Gastrocnemius medialis (tissue), 4 donors: Measurements from ENCODE around the gene CMTM3. TPM values are rescaled to one million over a fixed set of nuclear protein-coding genes. Genes with fewer than 3 reads are reported as not detected.
"Not testable (repeated sequence)": the region's sequence is repeated elsewhere in the genome, so short reads cannot be mapped to it uniquely, and the experiment has no call there.

Source experiments
- ATAC-seq, 2 donors: fragments of 150-250 bp; one replicate each; pipeline ENCODE4 v1.9.1; 2016
- DNase-seq, 2 donors: peaks; one replicate each; pipeline ENCODE4 v3.0.0-alpha.2; 2019
- H3K27ac ChIP-seq, 4 donors: fragments of 200-600 bp; sonication (generic); 1 replicate in 1 of 4; 2 replicates in 3 of 4; pipeline ENCODE4 v1.5.1; 2016 to 2018; ENCODE audit warnings: mild to moderate bottlenecking in 2 of 4, moderate library complexity in 1 of 4
- H3K27me3 ChIP-seq, 3 donors: fragments of 200-600 bp; sonication (generic) in 2 of 3; 1 replicate in 1 of 3; 2 replicates in 2 of 3; pipeline versions ENCODE4 v1.5.1 to v1.6.0; 2016 to 2019; ENCODE audit warnings: mild to moderate bottlenecking in 1 of 3, moderate library complexity in 1 of 3
- H3K36me3 ChIP-seq, 2 donors: fragments of 200-600 bp; sonication (generic) in 1 of 2; one replicate each; pipeline ENCODE4 v1.5.1; 2017 to 2018
- H3K4me1 ChIP-seq, 2 donors: fragments of 200-600 bp; sonication (generic) in 1 of 2; one replicate each; pipeline ENCODE4 v1.5.1; 2016 to 2017; ENCODE audit warnings: mild to moderate bottlenecking in 2 of 2
- H3K4me3 ChIP-seq, 4 donors: fragments of 200-600 bp; sonication (generic) in 3 of 4; 1 replicate in 1 of 4; 2 replicates in 3 of 4; pipeline ENCODE4 v1.5.1; 2016 to 2019; ENCODE audit warnings: mild to moderate bottlenecking in 2 of 4
- H3K9me3 ChIP-seq, 3 donors: fragments of 200-600 bp; sonication (generic) in 2 of 3; 1 replicate in 1 of 3; 2 replicates in 2 of 3; pipeline ENCODE4 v1.5.1; 2016 to 2019
- CTCF ChIP-seq, 5 experiments: fragments of 450-650 bp in 3 of 5; fragments of 200-600 bp in 2 of 5; sonication (generic) in 2 of 5; IDR thresholded peaks in 4 of 5; conservative IDR thresholded peaks in 1 of 5; 1 replicate in 4 of 5; 2 replicates in 1 of 5; pipeline ENCODE4 v1.5.1; 2016 to 2019; ENCODE audit warnings: antibody characterized with exemption in 5 of 5, mild to moderate bottlenecking in 3 of 5, moderate library complexity in 3 of 5
- POLR2A ChIP-seq, 2 donors: fragments of 450-650 bp; IDR thresholded peaks; one replicate each; pipeline ENCODE4 v1.6.1; 2017; ENCODE audit warnings: antibody characterized with exemption in 2 of 2, mild to moderate bottlenecking in 2 of 2, moderate library complexity in 2 of 2
- in situ Hi-C, 4 donors: fragments of 200-750 bp; cut with MboI; loops; one replicate each; pipeline versions ENCODE4 v1.15.0 to v1.8.0; 2017; ENCODE audit warnings: low sequenced_read_pairs in 4 of 4
- intact Hi-C: fragments of 100-400 bp; cut with DNase I; formaldehyde crosslinking; loops from one replicate; pipeline ENCODE4 v1.15.1; 2023; ENCODE audit warnings: low total_unique reads
- total RNA-seq, 4 donors: library from RNA; depleted of rRNA; stranded (reverse); fragments of >200 nt; gene quantifications; one replicate each; pipeline versions ENCODE4 v1.1.0 to v1.2.3, GENCODE V29; 2016

CMTM3 gene
- total RNA-seq, 4 donors from 2014 or later, result 2.6 to 11.3 (median 5.1) TPM

- Histone ChIP-seq H3K4me3 (no peak overlapping the region), H3K4me1 (no peaks in the 10 kb centered on the region), H3K27ac (no peak overlapping the region), H3K9me3 (no peaks in the 10 kb centered on the region), H3K36me3 (no peaks in the 10 kb centered on the region), H3K27me3 (no peaks in the 10 kb centered on the region)
- DNase-seq (no peak), ATAC-seq (no peak)
- TF ChIP-seq POLR2A (IDR thresholded peaks at IDR 0.05) (no peak), CTCF (IDR thresholded peaks at IDR 0.05 in 4 of 5, conservative IDR thresholded peaks at IDR 0.05 in 1 of 5) (no peak)
- in situ Hi-C loops (loop anchor here in 2 of 4 donors (10.0 kb wide), 2 partner anchors 176 to 186 kb away; no protein-coding TSS in a partner anchor), intact Hi-C loops (no loop called here)
Measured at GRCh38 chr16:66590322-66590721, 14.2 kb upstream of the CMTM3 start.

GRCh38 chr16:66591018-66591417 lies 13.5 kb upstream of the CMTM3 start:
- in situ Hi-C loops (loop anchor here in 2 of 4 donors (10.0 kb wide), 2 partner anchors 176 to 186 kb away; no protein-coding TSS in a partner anchor), intact Hi-C loops (no loop called here)
- no peaks in the 10 kb centered on the region for H3K4me1 ChIP-seq

GRCh38 chr16:66592241-66592640 lies 12.3 kb upstream of the CMTM3 start:
- H3K36me3 ChIP-seq, result no peaks in the 10 kb centered on the region
- no peaks in the 10 kb centered on the region for H3K9me3 ChIP-seq
- H3K4me3 ChIP-seq, result no peak overlapping the region
- intact Hi-C loops, result no loop called here
- no peak for ATAC-seq
- DNase-seq, result no peak
- in situ Hi-C loops, result loop anchor here in 2 of 4 donors (10.0 kb wide), 2 partner anchors 177 to 187 kb away; no protein-coding TSS in a partner anchor
- H3K4me1 ChIP-seq, result no peaks in the 10 kb centered on the region
- TF ChIP-seq CTCF (IDR thresholded peaks at IDR 0.05 in 4 of 5, conservative IDR thresholded peaks at IDR 0.05 in 1 of 5) (no peak), POLR2A (IDR thresholded peaks at IDR 0.05) (no peak)
- H3K27ac ChIP-seq, result no peak overlapping the region
- H3K27me3 ChIP-seq, result no peaks in the 10 kb centered on the region

More at GRCh38 chr16:66591018-66591417, 13.5 kb upstream of the CMTM3 start:
- Histone ChIP-seq H3K9me3 (no peaks in the 10 kb centered on the region), H3K36me3 (no peaks in the 10 kb centered on the region), H3K4me3 (no peak overlapping the region), H3K27me3 (no peaks in the 10 kb centered on the region), H3K27ac (no peak overlapping the region)
- TF ChIP-seq POLR2A (IDR thresholded peaks at IDR 0.05), result no peak
- no peak for TF ChIP-seq CTCF (IDR thresholded peaks at IDR 0.05 in 4 of 5, conservative IDR thresholded peaks at IDR 0.05 in 1 of 5)
- no peak for DNase-seq
- ATAC-seq, result no peak

GRCh38 chr16:66592814-66593213 lies 11.7 kb upstream of the CMTM3 start:
- Histone ChIP-seq H3K36me3 (no peaks in the 10 kb centered on the region), H3K27ac (no peak overlapping the region), H3K27me3 (no peaks in the 10 kb centered on the region), H3K9me3 (no peaks in the 10 kb centered on the region), H3K4me3 (no peak overlapping the region), H3K4me1 (no peaks in the 10 kb centered on the region)
- intact Hi-C loops (no loop called here), in situ Hi-C loops (loop anchor here in 2 of 4 donors (10.0 kb wide), 2 partner anchors 178 to 188 kb away; no protein-coding TSS in a partner anchor)
- no peak for TF ChIP-seq POLR2A (IDR thresholded peaks at IDR 0.05)
- no peak for TF ChIP-seq CTCF (IDR thresholded peaks at IDR 0.05 in 4 of 5, conservative IDR thresholded peaks at IDR 0.05 in 1 of 5)
- no peak for ATAC-seq
- DNase-seq, result no peak

- intact Hi-C loops, result no loop called here
- Histone ChIP-seq H3K36me3 (no peaks in the 10 kb centered on the region), H3K9me3 (no peaks in the 10 kb centered on the region), H3K27ac (no peak overlapping the region), H3K27me3 (no peaks in the 10 kb centered on the region), H3K4me3 (no peak overlapping the region), H3K4me1 (no peaks in the 10 kb centered on the region)
- no peak for TF ChIP-seq CTCF (IDR thresholded peaks at IDR 0.05 in 4 of 5, conservative IDR thresholded peaks at IDR 0.05 in 1 of 5)
- no peak for TF ChIP-seq POLR2A (IDR thresholded peaks at IDR 0.05)
- no peak for DNase-seq
- ATAC-seq, result no peak
- in situ Hi-C loops, result loop anchor here in 2 of 4 donors (10.0 kb wide), 2 partner anchors 180 to 190 kb away; no protein-coding TSS in a partner anchor
Measured at GRCh38 chr16:66594739-66595138, 9.8 kb upstream of the CMTM3 start.

- H3K4me1 ChIP-seq, DNase-seq, H3K36me3 ChIP-seq, intact Hi-C loops, H3K4me3 ChIP-seq, H3K9me3 ChIP-seq, ATAC-seq, H3K27ac ChIP-seq, H3K27me3 ChIP-seq: not testable (repeated sequence)
- in situ Hi-C loops, result loop anchor here in 2 of 4 donors (10.0 kb wide), 2 partner anchors 182 to 192 kb away; no protein-coding TSS in a partner anchor
Measured at GRCh38 chr16:66596559-66596958, 7.9 kb upstream of the CMTM3 start.
